HepG2 (cell line): Measurements from ENCODE around the gene DENND5A. TPM values are rescaled to one million over a fixed set of nuclear protein-coding genes. Genes with fewer than 3 reads are reported as not detected.

Source experiments
- ATAC-seq: fragments of 200-7000 bp; cut with Tn5 transposase; 3 replicates; pipeline ENCODE4 v1.9.1; 2020; ENCODE audit warnings: mild to moderate bottlenecking, moderate library complexity
- BruUV-seq: library from RNA; stranded (reverse); fragments of 400-500 nt; replicated peaks from 2 replicates; lab custom pipeline; 2021; lab: Mats Ljungman, UMichigan
- CTCF ChIA-PET: fragments of 300-600 bp; formaldehyde crosslinking; extraction: SDS; loops from one replicate; lab custom pipeline; 2021; ENCODE audit warnings: low total read pairs, inconsistent platforms, low intra/inter-chr PET ratio; lab: Yijun Ruan, JAX
- POLR2A ChIA-PET: fragments of 350-600 bp; sonication (Branson Sonifier 250); formaldehyde crosslinking; loops from one replicate; lab custom pipeline; 2020; ENCODE audit warnings: antibody characterized with exemption, inconsistent platforms; lab: Yijun Ruan, JAX
- DNase-seq: peaks from one replicate; pipeline ENCODE4 v3.0.0-alpha.2; 2015; ENCODE audit warnings: low spot score
- FAIRE-seq: peaks from 3 replicates; lab custom pipeline; 2011; peaks lifted over from hg19 to GRCh38; lab: Jason Lieb, UNC
- H2AFZ ChIP-seq: one replicate; pipeline ENCODE4 v1.6.1; 2011; ENCODE audit warnings: low read length, inconsistent platforms
- H3K27ac ChIP-seq: fragments of 300-600 bp; 3 replicates; pipeline ENCODE4 v1.8.0; 2011; ENCODE audit warnings: mixed run types, mild to moderate bottlenecking, mixed read lengths, low read length, inconsistent platforms; ENCODE audit not compliant: insufficient read depth; ENCODE audit errors: extremely low read length
- H3K27me3 ChIP-seq, 2 experiments: fragments of 200-600 bp in 1 of 2; 2 replicates in 1 of 2; 3 replicates in 1 of 2; pipeline versions ENCODE4 v1.6.0 to v1.8.0; 2011; ENCODE audit warnings: low read length in 2 of 2, mild to moderate bottlenecking in 2 of 2, moderate library complexity in 2 of 2, inconsistent platforms in 1 of 2; ENCODE audit not compliant: insufficient read depth in 2 of 2, control insufficient read depth in 1 of 2
- H3K36me3 ChIP-seq, 2 experiments: fragments of 200-600 bp in 1 of 2; replicated peaks in 1 of 2; 2 replicates in 1 of 2; 3 replicates in 1 of 2; pipeline versions ENCODE4 v1.5.1 to v1.8.0; 2011; ENCODE audit warnings: low read length in 2 of 2, inconsistent platforms in 1 of 2; ENCODE audit not compliant: insufficient read depth in 2 of 2, control insufficient read depth in 1 of 2
- H3K4me1 ChIP-seq: 2 replicates; pipeline ENCODE4 v1.5.1; 2012; ENCODE audit warnings: low read length, inconsistent platforms; ENCODE audit not compliant: insufficient read depth
- H3K4me2 ChIP-seq: 2 replicates; pipeline ENCODE4 v1.6.0; 2011; ENCODE audit warnings: low read depth, low read length, inconsistent platforms
- H3K4me3 ChIP-seq, 3 experiments: fragments of 200-600 bp in 1 of 3; sonication (generic), shearing (Covaris generic) in 1 of 3; replicated peaks in 1 of 3; 2 replicates each; pipeline ENCODE4 v1.5.1; 2011 to 2016; ENCODE audit warnings: low read length in 3 of 3, inconsistent platforms in 2 of 3, low read depth in 2 of 3, mild to moderate bottlenecking in 2 of 3, control low read depth in 1 of 3, mixed read lengths in 1 of 3; ENCODE audit not compliant: insufficient read depth in 1 of 3
- H3K79me2 ChIP-seq: one replicate; pipeline ENCODE4 v1.6.1; 2011; ENCODE audit warnings: low read length, inconsistent platforms; ENCODE audit not compliant: insufficient read depth
- H3K9ac ChIP-seq: 2 replicates; pipeline ENCODE4 v1.6.0; 2011; ENCODE audit warnings: mild to moderate bottlenecking, low read depth, low read length, inconsistent platforms; ENCODE audit not compliant: insufficient read depth
- H3K9me3 ChIP-seq: 2 replicates; pipeline ENCODE4 v1.5.1; 2012; ENCODE audit warnings: mild to moderate bottlenecking, low read length
- H4K20me1 ChIP-seq: 2 replicates; pipeline ENCODE4 v1.6.0; 2011; ENCODE audit warnings: inconsistent platforms, mild to moderate bottlenecking, low read length, moderate library complexity; ENCODE audit not compliant: insufficient read depth
- FUBP1 ChIP-seq: sonication (generic); formaldehyde crosslinking; IDR thresholded peaks from 2 replicates; pipeline ENCODE4 v1.5.1; 2020; ENCODE audit warnings: missing genetic modification reagents, mild to moderate bottlenecking, borderline replicate concordance
- GATAD2A ChIP-seq: IDR thresholded peaks from 2 replicates; pipeline ENCODE4 v1.6.1; 2016
- HINFP ChIP-seq: sonication (generic); formaldehyde crosslinking; IDR thresholded peaks from 2 replicates; pipeline ENCODE4 v1.4.0; 2020; ENCODE audit warnings: low read depth, mild to moderate bottlenecking, missing genetic modification reagents
- NFYC ChIP-seq: IDR thresholded peaks from 2 replicates; pipeline ENCODE4 v1.6.1; 2016; ENCODE audit warnings: missing genetic modification reagents, missing compliant biosample characterization
- NR0B2 ChIP-seq: sonication (generic); formaldehyde crosslinking; IDR thresholded peaks from 2 replicates; pipeline ENCODE4 v1.4.0; 2020; ENCODE audit warnings: mild to moderate bottlenecking, missing genetic modification reagents
- REST ChIP-seq, 2 experiments: IDR thresholded peaks; 2 replicates each; pipeline ENCODE4 v1.6.1; 2011 to 2012; ENCODE audit warnings: low read length in 2 of 2, borderline replicate concordance in 1 of 2, low read depth in 1 of 2, mild to moderate bottlenecking in 1 of 2, moderate library complexity in 1 of 2
- SP5 ChIP-seq: IDR thresholded peaks from 2 replicates; pipeline ENCODE4 v1.6.1; 2016; ENCODE audit warnings: low read depth, borderline replicate concordance
- ZFP90 ChIP-seq: sonication (generic); formaldehyde crosslinking; IDR thresholded peaks from 2 replicates; pipeline ENCODE4 v1.8.0; 2022; ENCODE audit warnings: missing genetic modification reagents, mild to moderate bottlenecking, inconsistent platforms, borderline replicate concordance
- ZNF616 ChIP-seq: sonication (generic); formaldehyde crosslinking; IDR thresholded peaks from 2 replicates; pipeline ENCODE4 v1.5.0; 2020; ENCODE audit warnings: low read depth, mild to moderate bottlenecking, missing genetic modification reagents
- in situ Hi-C: cut with HindIII; loops from 2 replicates; pipeline ENCODE4 v1.10.0; 2017; ENCODE audit warnings: low pct_unique_long_range_greater_than_20kb; ENCODE audit not compliant: extremely low pct_ligation_motif_present
- intact Hi-C: fragments of 100-400 bp; cut with micrococcal nuclease; formaldehyde crosslinking; loops from one replicate; pipeline ENCODE4 v1.10.0; 2022; ENCODE audit not compliant: unreplicated experiment
- polyA plus RNA-seq, 8 experiments: library from polyadenylated mRNA; depleted of rRNA in 3 of 8; stranded (reverse) in 7 of 8; unstranded in 1 of 8; fragments of >200 nt; fragmentation: Illumina TruSeq in 4 of 8; extraction: Trizol in 4 of 8; gene quantifications; 2 replicates each; pipeline versions ENCODE4 v1.2.1 to v1.2.3, GENCODE V29; 2011 to 2016; ENCODE audit warnings: low read depth in 4 of 8, missing spikeins in 1 of 8, mixed read lengths in 1 of 8; ENCODE audit not compliant: insufficient read depth in 1 of 8
- total RNA-seq, 5 experiments: library from RNA; depleted of rRNA; stranded (reverse); fragments of >200 nt; fragmentation: Illumina TruSeq; extraction: Trizol; gene quantifications; 2 replicates each; pipeline ENCODE4 v1.2.3, GENCODE V29; 2016; ENCODE audit warnings: low read depth in 1 of 5

Gene DENND5A
- total and polyA plus RNA-seq, 2 of the 13 experiments (the other 11 are each of a cell fraction or from before 2014, with no cell fraction given): 63.3 to 145 TPM

- no peak overlapping the region for H3K4me3 ChIP-seq
- H3K9me3 ChIP-seq: no peaks in the 10 kb centered on the region
- H3K27ac ChIP-seq: no peak overlapping the region
- POLR2A ChIA-PET: no interaction called here
- H3K4me2 ChIP-seq: no peak overlapping the region
- no peaks in the 10 kb centered on the region for H3K27me3 ChIP-seq
- CTCF ChIA-PET: no interaction called here
- no peak for TF ChIP-seq NR0B2 (CRISPR knock-in tag)
- no peak for TF ChIP-seq NFYC (CRISPR knock-in tag)
- TF ChIP-seq HINFP (CRISPR knock-in tag): no peak
- TF ChIP-seq SP5 (CRISPR knock-in tag): no peak
- no peak for TF ChIP-seq REST (IDR thresholded peaks at IDR 0.05; ENCODE audit: borderline replicate concordance in 1 of 2, low read depth in 1 of 2, low read length in 2 of 2)
- no peak for TF ChIP-seq FUBP1 (CRISPR knock-in tag)
- TF ChIP-seq ZFP90 (CRISPR knock-in tag): no peak
- TF ChIP-seq GATAD2A: no peak
- TF ChIP-seq ZNF616: no peak
- in situ Hi-C loops: loop anchor here (25.0 kb wide), 1 partner anchor 327 kb away; no protein-coding TSS in a partner anchor
- no peak overlapping the region for H3K9ac ChIP-seq
- DNase-seq (no peak), ATAC-seq (no peak), FAIRE-seq (no peak)
- no peaks in the 10 kb centered on the region for H4K20me1 ChIP-seq
- H3K36me3 ChIP-seq: peaks cover 14 to 53% of the 10 kb centered on the region in 2 experiments
- no peaks in the 10 kb centered on the region for H3K79me2 ChIP-seq
- intact Hi-C loops: no loop called here
- no TSS peak for BruUV-seq
- H2AFZ ChIP-seq: no peak overlapping the region
- no peaks in the 10 kb centered on the region for H3K4me1 ChIP-seq
These were observed 105.0 kb downstream of the DENND5A start for GRCh38 chr11:9160166-9160565.
